NCI-H460 (cell line): Measurements from ENCODE around the gene FASTKD3. TPM values are rescaled to one million over a fixed set of nuclear protein-coding genes. Genes with fewer than 3 reads are reported as not detected.
A peak's percentile ranks its signal among the peaks of the same experiment; 100 is the strongest.

Experiments used
- DNase-seq: peaks from one replicate; pipeline ENCODE4 v3.0.0-alpha.2; 2016; ENCODE audit warnings: low read depth; ENCODE audit errors: extremely low read depth
- total RNA-seq: library from RNA; depleted of rRNA; stranded (reverse); fragments of >200 nt; shearing (Covaris generic); gene quantifications from 2 replicates; pipeline ENCODE4 v1.2.3, GENCODE V29; 2014

Gene FASTKD3
- total RNA-seq, 1 experiment from 2014 or later: 23.7 TPM

DNA sequence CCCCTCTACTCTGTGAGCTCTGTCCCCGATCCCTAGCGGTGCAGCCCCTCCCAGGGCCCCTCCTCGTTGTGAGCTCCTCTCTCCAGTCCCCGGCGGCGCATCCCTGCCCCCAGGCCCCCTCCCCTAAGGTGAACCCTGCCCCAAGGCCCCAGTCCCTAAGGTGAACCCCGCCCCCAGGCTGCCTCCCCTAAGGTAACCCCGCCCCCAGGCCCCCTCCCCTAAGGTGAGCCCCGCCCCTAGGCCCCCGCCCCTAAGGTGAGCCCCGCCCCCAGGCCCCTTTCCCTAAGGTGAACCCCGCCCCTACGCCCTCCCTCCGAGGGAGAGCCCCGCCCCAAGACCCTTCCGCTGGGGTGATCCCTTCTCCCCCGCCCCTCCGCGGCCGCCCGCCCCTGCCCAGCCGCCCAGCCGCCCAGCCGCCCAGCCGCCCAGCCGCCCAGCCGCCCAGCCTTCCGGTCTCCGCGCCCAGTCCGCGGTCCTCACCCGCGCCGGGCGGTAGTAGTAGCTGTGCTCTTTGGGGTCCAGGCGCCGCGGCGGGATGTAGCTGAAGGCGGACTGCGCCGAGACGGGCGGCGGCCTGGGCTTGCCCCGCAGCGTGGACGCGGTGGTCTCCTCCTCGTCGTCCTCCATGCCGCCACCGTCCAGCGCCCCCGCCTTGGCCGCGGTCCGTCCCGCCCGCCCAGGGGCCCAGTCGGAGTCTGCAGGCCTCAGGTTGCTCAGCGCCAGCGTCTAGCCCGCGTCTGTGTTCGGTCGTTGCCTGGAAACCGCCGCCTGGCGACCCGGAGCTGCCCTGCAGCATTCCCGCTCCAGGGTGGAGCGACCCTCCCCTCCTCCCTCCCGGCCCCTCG is 18.2 kb downstream of the FASTKD3 start, which contains the start of gene CFAP90:
CFAP90 (minus strand) TSS at position 739 of the 845 bp plus-strand sequence; CDS start at position 627, 112 bp downstream.
- DNase-seq: peak; percentile 16

DNA sequence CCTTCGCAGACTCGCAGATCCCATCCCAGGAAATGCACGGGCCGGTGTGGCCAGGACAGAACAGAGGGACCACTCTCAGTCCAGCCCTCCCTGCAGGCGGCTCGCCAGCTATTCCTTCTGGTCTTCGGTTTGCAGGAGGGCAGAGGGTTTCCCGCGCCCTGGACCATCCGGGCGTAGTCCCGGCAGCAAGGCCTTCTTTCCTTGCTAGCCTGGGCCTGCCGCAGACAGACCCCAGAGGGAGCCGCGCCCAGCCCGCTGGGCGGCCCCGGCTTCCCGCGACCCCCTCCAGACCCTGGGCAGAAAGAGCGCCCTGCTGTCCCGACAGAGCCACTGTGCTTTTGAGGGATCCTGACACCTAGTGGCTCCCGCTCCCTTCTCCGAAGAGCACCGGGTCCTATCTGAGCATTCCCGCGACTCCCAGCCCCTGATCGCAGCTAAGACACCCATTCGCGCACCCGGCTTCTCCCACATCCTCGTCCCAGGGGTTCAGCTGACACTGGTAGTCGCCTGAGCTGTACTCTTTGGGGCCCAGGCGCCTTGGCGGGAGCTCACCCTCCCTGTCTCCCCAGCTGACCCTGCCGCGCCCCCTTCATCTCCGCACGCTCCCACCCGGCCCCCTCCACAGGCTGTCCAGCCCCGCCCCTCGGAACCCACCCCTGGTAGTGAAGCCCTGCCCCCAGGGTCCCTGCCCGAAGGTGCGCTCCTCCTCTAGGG is 19.0 kb downstream of the FASTKD3 start:
- DNase-seq: no peak

DNA sequence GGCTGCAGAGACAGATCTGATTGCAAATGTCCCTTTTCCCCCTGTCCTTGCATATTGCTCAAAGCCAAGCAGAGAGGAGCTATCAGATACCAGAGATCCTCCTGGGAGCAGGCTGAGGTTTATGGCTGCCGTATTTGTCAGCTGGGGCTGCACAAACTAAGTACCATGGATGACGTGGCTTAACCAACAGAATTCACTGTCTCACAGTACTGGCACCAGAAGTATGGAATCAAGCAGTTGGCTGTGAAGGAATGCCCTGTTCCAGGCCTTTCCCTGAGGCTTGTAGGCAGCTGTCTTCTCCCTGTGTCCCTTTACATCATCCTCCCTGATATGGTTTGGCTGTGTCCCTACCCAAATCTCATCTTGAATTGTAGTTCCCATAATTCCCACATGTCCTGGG is 20.5 kb downstream of the FASTKD3 start:
- no peak for DNase-seq

- DNase-seq: no peak
Measured at GRCh38 chr5:7846327-7846726, 22.5 kb downstream of the FASTKD3 start.

DNA sequence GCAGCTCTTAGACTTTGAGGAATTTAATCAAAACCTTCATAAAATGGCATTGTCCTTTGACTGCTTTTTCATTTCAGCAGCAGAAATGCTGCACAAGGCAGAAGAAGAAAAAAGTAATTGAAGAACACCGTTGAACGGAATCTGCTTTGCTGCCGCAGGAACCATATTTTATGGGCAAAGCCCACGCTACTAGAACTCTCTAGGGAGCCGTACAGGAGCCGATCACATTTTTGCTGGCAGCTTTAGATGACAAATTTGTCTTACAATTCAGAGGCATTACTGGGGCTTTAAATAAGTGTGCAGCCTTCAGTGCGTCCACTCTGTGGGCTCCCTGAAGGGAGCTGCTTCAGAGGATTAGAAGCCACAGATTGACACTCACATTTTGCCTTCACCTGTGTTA is 23.3 kb downstream of the FASTKD3 start:
- DNase-seq: no peak

DNA sequence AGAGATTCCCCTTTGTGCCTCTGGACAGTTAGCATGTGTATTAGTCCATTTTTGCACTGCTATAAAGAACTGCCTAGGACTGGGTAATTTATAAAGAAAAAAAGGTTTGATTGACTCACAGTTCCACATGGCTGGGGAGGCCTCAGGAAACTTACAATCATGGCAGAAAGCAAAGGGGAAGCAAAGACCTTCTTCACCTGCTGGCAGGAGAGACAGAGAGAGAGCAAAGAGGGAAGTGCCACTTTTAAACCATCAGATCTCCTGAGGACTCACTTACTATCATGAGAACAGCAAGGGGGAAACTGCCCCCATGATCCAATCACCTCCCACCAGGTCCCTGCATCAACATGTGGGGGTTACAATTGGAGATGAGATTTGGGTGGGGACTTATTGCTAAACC is 23.9 kb downstream of the FASTKD3 start:
- no peak for DNase-seq

DNA sequence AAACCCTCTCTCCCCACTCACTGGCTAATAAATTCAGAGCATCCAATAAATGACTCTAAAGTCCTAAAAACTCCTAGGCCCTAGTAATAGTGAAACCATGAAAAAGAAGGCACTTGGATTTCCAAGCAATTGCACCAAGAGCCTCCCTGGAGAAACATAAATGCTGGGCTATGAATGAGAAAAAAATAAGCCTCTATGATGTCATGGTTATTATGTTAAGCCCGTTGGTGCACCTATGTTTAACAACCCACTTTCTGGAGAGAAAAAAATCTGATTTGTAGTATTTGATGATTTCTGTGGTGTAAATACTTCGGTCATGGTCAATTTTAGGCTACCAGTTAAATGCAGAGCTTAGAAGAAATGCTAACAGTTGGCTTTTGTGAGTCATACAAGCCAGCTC is 26.3 kb downstream of the FASTKD3 start:
- DNase-seq: no peak

- no peak for DNase-seq
Measured at GRCh38 chr5:7837403-7837802, 31.4 kb downstream of the FASTKD3 start.

DNA sequence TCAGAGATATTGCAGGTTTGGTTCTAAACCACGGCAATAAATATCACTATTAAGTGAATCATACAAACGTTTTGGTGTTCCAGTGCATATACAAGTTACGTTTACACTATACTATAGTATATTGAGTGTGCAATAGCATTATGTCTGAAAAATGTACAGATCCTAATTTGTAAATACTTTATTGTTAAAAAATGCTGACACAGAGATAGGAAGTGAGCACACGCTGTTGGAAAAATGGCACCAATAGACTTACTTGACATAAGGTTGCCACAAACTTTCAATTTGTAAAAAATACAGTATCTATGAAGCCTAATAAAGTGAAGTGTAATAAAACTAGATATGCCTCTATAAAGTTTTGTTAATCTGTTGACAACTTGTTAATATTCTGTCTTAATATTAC is 33.8 kb downstream of the FASTKD3 start:
- no peak for DNase-seq

GRCh38 chr5:7828269-7828668 is 40.6 kb downstream of the FASTKD3 start:
- DNase-seq: no peak

GRCh38 chr5:7827610-7828009 is 41.2 kb downstream of the FASTKD3 start:
- no peak for DNase-seq

DNA sequence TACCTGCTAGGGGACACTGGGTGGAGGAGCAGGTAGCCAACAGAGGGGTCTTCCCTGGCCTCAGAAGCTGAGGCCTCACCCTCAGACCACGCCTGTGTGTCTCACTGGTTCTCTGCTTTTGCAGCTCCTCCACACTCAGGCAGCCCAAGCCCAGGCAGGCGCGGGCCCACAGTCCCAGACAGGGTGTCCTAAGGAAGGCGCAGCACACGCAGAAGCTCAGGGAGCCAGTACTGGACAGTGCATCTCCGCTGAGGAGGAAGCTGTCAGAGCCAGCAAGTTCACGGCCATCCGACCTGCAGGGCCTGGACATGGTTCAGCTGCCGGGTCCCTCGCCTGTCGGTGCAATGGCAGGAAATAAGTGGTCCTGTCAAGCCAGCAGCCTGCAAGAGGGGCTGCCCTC is 43.2 kb downstream of the FASTKD3 start:
- no peak for DNase-seq

- DNase-seq: no peak
Measured at GRCh38 chr5:7824995-7825394, 43.8 kb downstream of the FASTKD3 start.

GRCh38 chr5:7823594-7823993 is 45.2 kb downstream of the FASTKD3 start:
- DNase-seq: no peak

GRCh38 chr5:7822449-7822848 is 46.4 kb downstream of the FASTKD3 start:
- DNase-seq: no peak

GRCh38 chr5:7816535-7816901 is 52.3 kb downstream of the FASTKD3 start:
- no peak for DNase-seq

DNA sequence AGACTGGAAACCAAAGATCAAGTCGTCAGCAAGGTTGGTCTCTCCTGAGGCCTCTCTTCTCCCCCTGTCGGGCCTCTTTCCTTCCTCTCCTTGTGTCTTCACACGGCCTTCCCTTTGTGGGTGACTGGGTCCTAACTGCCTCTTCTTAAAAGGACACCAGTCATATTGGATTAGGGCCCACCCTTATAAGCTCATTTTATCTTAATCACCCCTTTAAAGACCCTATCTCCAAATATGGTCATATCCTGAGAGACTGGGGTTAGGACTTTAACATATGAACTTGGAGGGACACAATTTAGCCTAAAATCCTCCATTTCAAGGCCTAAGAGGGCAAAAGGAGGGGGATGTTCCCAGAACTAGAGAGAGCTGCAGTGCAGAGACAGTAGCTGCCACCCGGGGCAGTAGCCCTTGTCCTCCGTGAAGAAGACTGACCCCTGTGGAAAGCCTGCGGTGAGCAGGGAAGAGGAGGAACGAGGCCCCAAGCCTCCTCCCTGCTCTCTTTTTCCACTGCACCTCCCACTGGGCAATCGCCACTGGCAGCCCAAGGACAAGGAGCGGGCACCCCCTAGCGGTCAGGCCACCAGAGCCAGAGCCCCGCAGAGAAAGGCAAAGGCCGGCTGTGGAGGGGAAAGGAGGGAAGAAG is 52.8 kb downstream of the FASTKD3 start:
- DNase-seq: peak; percentile 63

DNA sequence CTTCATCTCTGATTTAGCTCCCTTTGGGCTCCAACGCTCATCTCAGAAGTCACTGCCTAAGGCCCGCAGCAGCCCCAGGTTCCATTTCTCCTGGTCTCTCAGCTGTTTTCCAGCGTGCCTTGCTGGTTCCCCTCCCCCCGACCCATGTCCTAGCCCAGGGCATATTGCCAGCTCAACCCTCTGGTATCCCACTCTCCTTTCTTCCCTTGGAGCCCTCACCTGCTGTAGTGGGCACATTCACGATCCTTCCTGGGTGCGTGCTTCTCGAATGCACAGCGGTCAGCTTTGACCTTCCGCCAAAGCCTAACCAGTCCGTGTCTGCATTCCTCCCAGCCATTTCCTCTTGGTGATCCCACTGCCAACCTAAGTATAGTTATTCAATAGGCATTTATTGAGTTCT is 54.0 kb downstream of the FASTKD3 start:
- DNase-seq: no peak

GRCh38 chr5:7813576-7813975 is 55.3 kb downstream of the FASTKD3 start:
- DNase-seq: no peak

DNA sequence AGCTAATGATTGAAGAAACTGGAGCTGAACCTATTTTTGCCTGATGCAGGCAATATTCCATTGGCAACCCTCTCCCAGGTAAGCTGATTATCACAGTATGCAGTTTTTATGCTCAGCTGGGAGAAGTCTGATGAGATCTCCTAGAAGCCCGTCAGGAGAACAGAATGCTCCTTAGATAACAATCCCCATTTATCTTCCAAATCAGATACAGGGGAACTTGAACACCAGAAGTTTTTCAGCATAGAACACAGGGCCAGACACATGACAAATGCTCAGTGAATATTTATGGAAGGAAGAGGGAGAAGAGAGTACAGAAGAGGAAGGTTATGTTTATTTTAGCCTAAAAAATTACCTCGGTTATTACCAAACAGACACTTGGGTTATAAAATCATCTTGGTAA is 55.8 kb downstream of the FASTKD3 start:
- DNase-seq: no peak

- DNase-seq: no peak
Measured at GRCh38 chr5:7811715-7812114, 57.1 kb downstream of the FASTKD3 start.
